WTC11 (cell line): ENCODE measurements around the gene SMYD3. TPM values are rescaled to one million over a fixed set of nuclear protein-coding genes. Genes with fewer than 3 reads are reported as not detected.

ENCODE experiments used
- ATAC-seq: fragments of 200-7000 bp; cut with Tn5 transposase; 2 replicates; pipeline ENCODE4 v1.10.0; 2021; ENCODE audit warnings: mild to moderate bottlenecking, moderate library complexity
- CTCF ChIA-PET: fragments of 300-600 bp; sonication (Branson Sonifier 250); formaldehyde crosslinking; loops from one replicate; lab custom pipeline; 2021; ENCODE audit warnings: antibody characterized with exemption; lab: Charles Lee
- POLR2A ChIA-PET: fragments of 350-600 bp; sonication (Branson Sonifier 250); formaldehyde crosslinking; loops from one replicate; lab custom pipeline; 2021; ENCODE audit warnings: antibody characterized with exemption; lab: Charles Lee
- DNase-seq: peaks from one replicate; pipeline ENCODE4 v3.0.0; 2021; ENCODE audit warnings: low spot score
- H3K27ac Mint-ChIP-seq: 2 replicates; pipeline ENCODE4 v1.8.0; 2021; ENCODE audit warnings: mixed read lengths
- H3K27me3 Mint-ChIP-seq: 2 replicates; pipeline ENCODE4 v1.8.0; 2021; ENCODE audit warnings: low read depth, mild to moderate bottlenecking, moderate library complexity, mixed read lengths
- H3K36me3 Mint-ChIP-seq: 2 replicates; pipeline ENCODE4 v1.8.0; 2021; ENCODE audit warnings: mixed read lengths
- H3K4me1 Mint-ChIP-seq: 2 replicates; pipeline ENCODE4 v1.8.0; 2022; ENCODE audit warnings: mixed read lengths
- H3K4me3 Mint-ChIP-seq: 2 replicates; pipeline ENCODE4 v1.8.0; 2021; ENCODE audit warnings: mild to moderate bottlenecking, moderate library complexity, mixed read lengths
- H3K9me3 Mint-ChIP-seq: 2 replicates; pipeline ENCODE4 v1.8.0; 2021; ENCODE audit warnings: mixed read lengths
- ATF1 ChIP-seq: sonication (generic); formaldehyde crosslinking; IDR thresholded peaks from 2 replicates; pipeline ENCODE4 v1.8.1; 2023; ENCODE audit warnings: mild to moderate bottlenecking, moderate library complexity, missing genetic modification reagents
- ELF4 ChIP-seq: sonication (generic); formaldehyde crosslinking; IDR thresholded peaks from 2 replicates; pipeline ENCODE4 v1.8.1; 2022; ENCODE audit warnings: low read depth, mild to moderate bottlenecking, moderate library complexity, missing genetic modification reagents
- JUN ChIP-seq: sonication (generic); formaldehyde crosslinking; IDR thresholded peaks from 2 replicates; pipeline ENCODE4 v1.8.0; 2023; ENCODE audit warnings: mild to moderate bottlenecking, missing genetic modification reagents
- MXD4 ChIP-seq: fragments of 250-450 bp; sonication (Bioruptor Pico); IDR thresholded peaks from 2 replicates; pipeline ENCODE4 v1.8.0; 2021; ENCODE audit warnings: mild to moderate bottlenecking, moderate library complexity, borderline replicate concordance
- NFE2L1 ChIP-seq: sonication (generic); formaldehyde crosslinking; IDR thresholded peaks from 2 replicates; pipeline ENCODE4 v1.8.1; 2023; ENCODE audit warnings: missing genetic modification reagents
- PRRX2 ChIP-seq: fragments of 250-450 bp; sonication (Bioruptor Pico); IDR thresholded peaks from 2 replicates; pipeline ENCODE4 v1.8.0; 2021; ENCODE audit warnings: mild to moderate bottlenecking
- RELA ChIP-seq: sonication (generic); formaldehyde crosslinking; IDR thresholded peaks from 2 replicates; pipeline ENCODE4 v1.8.1; 2022; ENCODE audit warnings: missing genetic modification reagents, mild to moderate bottlenecking, borderline replicate concordance
- SMAD3 ChIP-seq: sonication (generic); formaldehyde crosslinking; IDR thresholded peaks from 2 replicates; pipeline ENCODE4 v1.8.0; 2022; ENCODE audit warnings: missing genetic modification reagents, mild to moderate bottlenecking, borderline replicate concordance
- SOX15 ChIP-seq: fragments of 250-450 bp; sonication (Bioruptor Pico); IDR thresholded peaks from 2 replicates; pipeline ENCODE4 v1.9.0; 2021; ENCODE audit warnings: mild to moderate bottlenecking
- TCF7 ChIP-seq: sonication (generic); formaldehyde crosslinking; IDR thresholded peaks from 2 replicates; pipeline ENCODE4 v1.8.0; 2022; ENCODE audit warnings: mild to moderate bottlenecking, low read depth, missing genetic modification reagents, moderate library complexity
- TEAD4 ChIP-seq: sonication (generic); formaldehyde crosslinking; IDR thresholded peaks from 2 replicates; pipeline ENCODE4 v1.8.0; 2022; ENCODE audit warnings: mild to moderate bottlenecking, missing genetic modification reagents
- ZBTB21 ChIP-seq: sonication (generic); formaldehyde crosslinking; IDR thresholded peaks from 2 replicates; pipeline ENCODE4 v1.8.1; 2023; ENCODE audit warnings: mild to moderate bottlenecking, missing genetic modification reagents, borderline replicate concordance
- ZNF232 ChIP-seq: sonication (generic); formaldehyde crosslinking; IDR thresholded peaks from 2 replicates; pipeline ENCODE4 v1.8.0; 2022; ENCODE audit warnings: mild to moderate bottlenecking, missing genetic modification reagents
- total RNA-seq: library from RNA; stranded (reverse); gene quantifications from 3 replicates; pipeline ENCODE4 v1.2.3, GENCODE V29; 2021
- TF ChIP-seq, protein P1 (sequence below): sonication (generic); formaldehyde crosslinking; IDR thresholded peaks from 2 replicates; pipeline ENCODE4 v1.8.0; 2022; ENCODE audit warnings: missing genetic modification reagents
- TF ChIP-seq, protein P2 (sequence below): sonication (generic); formaldehyde crosslinking; IDR thresholded peaks from 2 replicates; pipeline ENCODE4 v1.8.1; 2023; ENCODE audit warnings: mild to moderate bottlenecking, missing genetic modification reagents
- TF ChIP-seq, protein P3 (sequence below): sonication (generic); formaldehyde crosslinking; conservative IDR thresholded peaks from 2 replicates; pipeline ENCODE4 v1.8.1; 2022; ENCODE audit warnings: mild to moderate bottlenecking, missing genetic modification reagents
- TF ChIP-seq, protein P4 (sequence below): sonication (generic); formaldehyde crosslinking; IDR thresholded peaks from 2 replicates; pipeline ENCODE4 v1.8.1; 2023; ENCODE audit warnings: mild to moderate bottlenecking, missing genetic modification reagents, borderline replicate concordance
- TF ChIP-seq, protein P5 (sequence below): fragments of 250-450 bp; sonication (Bioruptor Pico); conservative IDR thresholded peaks from 2 replicates; pipeline ENCODE4 v1.9.0; 2021; ENCODE audit warnings: mild to moderate bottlenecking
- TF ChIP-seq, protein P6 (sequence below): sonication (generic); formaldehyde crosslinking; IDR thresholded peaks from 2 replicates; pipeline ENCODE4 v1.8.0; 2022; ENCODE audit warnings: mild to moderate bottlenecking, missing genetic modification reagents
- TF ChIP-seq, protein P7 (sequence below): sonication (generic); formaldehyde crosslinking; IDR thresholded peaks from 2 replicates; pipeline ENCODE4 v1.8.0; 2022; ENCODE audit warnings: mild to moderate bottlenecking, missing genetic modification reagents

Gene SMYD3
- total RNA-seq, 1 experiment from 2014 or later, result 21.4 TPM

DNA sequence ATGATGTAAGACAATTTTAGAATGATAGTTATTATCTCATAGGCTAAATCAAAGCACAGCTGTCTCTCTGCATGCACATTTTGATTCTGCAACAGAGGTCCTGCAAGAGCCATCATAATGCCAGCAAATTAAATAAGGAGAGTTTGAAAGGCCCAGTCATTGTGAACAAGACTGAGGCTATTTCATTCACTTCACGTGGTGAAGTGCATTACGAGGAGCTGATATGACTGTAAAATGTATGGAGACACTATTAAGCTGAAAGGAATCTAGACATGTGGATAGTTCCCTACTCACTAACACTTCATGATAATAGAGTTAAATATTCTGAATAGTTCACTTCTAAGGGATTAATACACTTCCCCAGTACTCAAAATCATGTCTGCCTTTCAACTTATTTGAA is 299.0 kb downstream of the SMYD3 start (continued):
- TF ChIP-seq, protein P1, sequence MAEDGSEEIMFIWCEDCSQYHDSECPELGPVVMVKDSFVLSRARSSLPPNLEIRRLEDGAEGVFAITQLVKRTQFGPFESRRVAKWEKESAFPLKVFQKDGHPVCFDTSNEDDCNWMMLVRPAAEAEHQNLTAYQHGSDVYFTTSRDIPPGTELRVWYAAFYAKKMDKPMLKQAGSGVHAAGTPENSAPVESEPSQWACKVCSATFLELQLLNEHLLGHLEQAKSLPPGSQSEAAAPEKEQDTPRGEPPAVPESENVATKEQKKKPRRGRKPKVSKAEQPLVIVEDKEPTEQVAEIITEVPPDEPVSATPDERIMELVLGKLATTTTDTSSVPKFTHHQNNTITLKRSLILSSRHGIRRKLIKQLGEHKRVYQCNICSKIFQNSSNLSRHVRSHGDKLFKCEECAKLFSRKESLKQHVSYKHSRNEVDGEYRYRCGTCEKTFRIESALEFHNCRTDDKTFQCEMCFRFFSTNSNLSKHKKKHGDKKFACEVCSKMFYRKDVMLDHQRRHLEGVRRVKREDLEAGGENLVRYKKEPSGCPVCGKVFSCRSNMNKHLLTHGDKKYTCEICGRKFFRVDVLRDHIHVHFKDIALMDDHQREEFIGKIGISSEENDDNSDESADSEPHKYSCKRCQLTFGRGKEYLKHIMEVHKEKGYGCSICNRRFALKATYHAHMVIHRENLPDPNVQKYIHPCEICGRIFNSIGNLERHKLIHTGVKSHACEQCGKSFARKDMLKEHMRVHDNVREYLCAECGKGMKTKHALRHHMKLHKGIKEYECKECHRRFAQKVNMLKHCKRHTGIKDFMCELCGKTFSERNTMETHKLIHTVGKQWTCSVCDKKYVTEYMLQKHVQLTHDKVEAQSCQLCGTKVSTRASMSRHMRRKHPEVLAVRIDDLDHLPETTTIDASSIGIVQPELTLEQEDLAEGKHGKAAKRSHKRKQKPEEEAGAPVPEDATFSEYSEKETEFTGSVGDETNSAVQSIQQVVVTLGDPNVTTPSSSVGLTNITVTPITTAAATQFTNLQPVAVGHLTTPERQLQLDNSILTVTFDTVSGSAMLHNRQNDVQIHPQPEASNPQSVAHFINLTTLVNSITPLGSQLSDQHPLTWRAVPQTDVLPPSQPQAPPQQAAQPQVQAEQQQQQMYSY, result no peak
- TF ChIP-seq, protein P2, sequence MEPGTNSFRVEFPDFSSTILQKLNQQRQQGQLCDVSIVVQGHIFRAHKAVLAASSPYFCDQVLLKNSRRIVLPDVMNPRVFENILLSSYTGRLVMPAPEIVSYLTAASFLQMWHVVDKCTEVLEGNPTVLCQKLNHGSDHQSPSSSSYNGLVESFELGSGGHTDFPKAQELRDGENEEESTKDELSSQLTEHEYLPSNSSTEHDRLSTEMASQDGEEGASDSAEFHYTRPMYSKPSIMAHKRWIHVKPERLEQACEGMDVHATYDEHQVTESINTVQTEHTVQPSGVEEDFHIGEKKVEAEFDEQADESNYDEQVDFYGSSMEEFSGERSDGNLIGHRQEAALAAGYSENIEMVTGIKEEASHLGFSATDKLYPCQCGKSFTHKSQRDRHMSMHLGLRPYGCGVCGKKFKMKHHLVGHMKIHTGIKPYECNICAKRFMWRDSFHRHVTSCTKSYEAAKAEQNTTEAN, result no peak
- TF ChIP-seq RELA (CRISPR knock-in tag), result no peak

DNA sequence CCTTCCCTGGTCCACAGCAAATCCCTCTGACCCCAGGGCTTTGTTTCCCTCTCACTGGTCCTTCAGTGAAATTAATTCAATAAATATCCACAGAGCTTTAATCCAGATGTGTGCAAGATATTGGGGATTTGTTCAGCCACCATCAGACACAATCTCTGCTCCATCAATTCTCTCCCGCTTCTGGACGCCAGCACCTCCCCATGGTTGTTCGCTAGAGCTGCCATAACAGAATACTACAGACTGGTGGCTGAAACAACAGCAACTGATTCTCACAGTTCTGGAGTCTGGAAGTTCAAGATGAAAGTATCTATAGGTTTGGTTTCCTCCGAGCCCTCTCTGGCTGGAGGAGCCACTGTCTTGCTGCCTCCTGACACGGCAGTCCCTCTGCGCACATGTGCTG is 303.9 kb downstream of the SMYD3 start:
- peaks cover 6% of the 10 kb centered on the region; the same call in 1 of the 2 replicates for H3K4me1 Mint-ChIP-seq
- TF ChIP-seq PRRX2 (CRISPR knock-in tag), result no peak
- TF ChIP-seq, protein P3, sequence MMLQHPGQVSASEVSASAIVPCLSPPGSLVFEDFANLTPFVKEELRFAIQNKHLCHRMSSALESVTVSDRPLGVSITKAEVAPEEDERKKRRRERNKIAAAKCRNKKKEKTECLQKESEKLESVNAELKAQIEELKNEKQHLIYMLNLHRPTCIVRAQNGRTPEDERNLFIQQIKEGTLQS (CRISPR knock-in tag), result no peak
- TF ChIP-seq, protein P4, sequence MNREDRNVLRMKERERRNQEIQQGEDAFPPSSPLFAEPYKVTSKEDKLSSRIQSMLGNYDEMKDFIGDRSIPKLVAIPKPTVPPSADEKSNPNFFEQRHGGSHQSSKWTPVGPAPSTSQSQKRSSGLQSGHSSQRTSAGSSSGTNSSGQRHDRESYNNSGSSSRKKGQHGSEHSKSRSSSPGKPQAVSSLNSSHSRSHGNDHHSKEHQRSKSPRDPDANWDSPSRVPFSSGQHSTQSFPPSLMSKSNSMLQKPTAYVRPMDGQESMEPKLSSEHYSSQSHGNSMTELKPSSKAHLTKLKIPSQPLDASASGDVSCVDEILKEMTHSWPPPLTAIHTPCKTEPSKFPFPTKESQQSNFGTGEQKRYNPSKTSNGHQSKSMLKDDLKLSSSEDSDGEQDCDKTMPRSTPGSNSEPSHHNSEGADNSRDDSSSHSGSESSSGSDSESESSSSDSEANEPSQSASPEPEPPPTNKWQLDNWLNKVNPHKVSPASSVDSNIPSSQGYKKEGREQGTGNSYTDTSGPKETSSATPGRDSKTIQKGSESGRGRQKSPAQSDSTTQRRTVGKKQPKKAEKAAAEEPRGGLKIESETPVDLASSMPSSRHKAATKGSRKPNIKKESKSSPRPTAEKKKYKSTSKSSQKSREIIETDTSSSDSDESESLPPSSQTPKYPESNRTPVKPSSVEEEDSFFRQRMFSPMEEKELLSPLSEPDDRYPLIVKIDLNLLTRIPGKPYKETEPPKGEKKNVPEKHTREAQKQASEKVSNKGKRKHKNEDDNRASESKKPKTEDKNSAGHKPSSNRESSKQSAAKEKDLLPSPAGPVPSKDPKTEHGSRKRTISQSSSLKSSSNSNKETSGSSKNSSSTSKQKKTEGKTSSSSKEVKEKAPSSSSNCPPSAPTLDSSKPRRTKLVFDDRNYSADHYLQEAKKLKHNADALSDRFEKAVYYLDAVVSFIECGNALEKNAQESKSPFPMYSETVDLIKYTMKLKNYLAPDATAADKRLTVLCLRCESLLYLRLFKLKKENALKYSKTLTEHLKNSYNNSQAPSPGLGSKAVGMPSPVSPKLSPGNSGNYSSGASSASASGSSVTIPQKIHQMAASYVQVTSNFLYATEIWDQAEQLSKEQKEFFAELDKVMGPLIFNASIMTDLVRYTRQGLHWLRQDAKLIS (CRISPR knock-in tag), result no peak
- no peak overlapping the region for H3K4me3 Mint-ChIP-seq
- ChIA-PET CTCF (interaction anchor here (0.8 kb wide), 1 partner anchor 51 kb away, joined by 3 read pairs; no protein-coding TSS in a partner anchor), POLR2A (no interaction called here)
- DNase-seq, result no peak
- ATAC-seq, result peak; percentile 47; the same call in 1 of the 2 replicates
- H3K27ac Mint-ChIP-seq, result no peak overlapping the region
- H3K27me3 Mint-ChIP-seq, result no peaks in the 10 kb centered on the region
- no peaks in the 10 kb centered on the region for H3K9me3 Mint-ChIP-seq
- H3K36me3 Mint-ChIP-seq, result no peaks in the 10 kb centered on the region

DNA sequence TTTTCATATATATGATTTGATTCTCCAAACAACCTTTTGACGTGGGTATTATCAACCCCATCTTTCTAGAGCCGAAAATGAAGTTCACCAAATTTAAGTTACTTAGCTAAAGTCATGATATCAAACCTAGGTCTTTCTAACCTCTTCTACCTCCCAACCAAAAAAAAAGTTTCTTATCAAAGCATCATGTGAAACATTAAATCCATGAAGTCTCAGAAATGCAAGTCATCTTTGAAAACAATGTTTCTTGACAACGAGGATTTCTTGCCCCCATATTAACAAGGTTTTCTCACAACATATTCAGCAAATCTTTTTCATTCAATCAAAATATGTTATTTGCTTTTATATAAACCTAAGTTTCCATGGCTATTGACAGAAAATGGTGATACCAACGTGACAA is 306.3 kb downstream of the SMYD3 start:
- no peak for DNase-seq

DNA sequence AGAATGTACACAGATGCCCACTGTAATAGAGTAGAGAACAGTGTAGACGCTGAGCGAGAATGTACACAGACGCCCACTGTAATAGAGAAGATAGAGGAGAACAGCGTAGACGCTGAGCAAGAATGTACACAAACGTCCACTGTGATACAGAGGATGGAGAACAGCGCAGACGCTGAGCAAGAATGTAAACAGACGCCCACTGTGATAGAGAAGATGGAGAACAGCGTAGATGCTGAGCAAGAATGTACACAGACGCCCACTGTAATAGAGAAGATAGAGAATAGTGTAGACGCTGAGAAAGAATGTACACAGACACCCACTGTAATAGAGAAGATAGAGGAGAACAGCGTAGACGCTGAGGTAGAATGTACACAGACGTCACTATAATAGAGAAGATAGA is 306.9 kb downstream of the SMYD3 start:
- POLR2A ChIA-PET, result no interaction called here
- Mint-ChIP-seq H3K36me3 (no peaks in the 10 kb centered on the region), H3K4me3 (no peak overlapping the region), H3K27ac (no peak overlapping the region), H3K27me3 (no peaks in the 10 kb centered on the region), H3K9me3 (no peaks in the 10 kb centered on the region), H3K4me1 (peaks cover 10% of the 10 kb centered on the region)
- DNase-seq (no peak), ATAC-seq (no peak)
- CTCF ChIA-PET, result no interaction called here
- TF ChIP-seq TCF7 (CRISPR knock-in tag) (no peak), JUN (CRISPR knock-in tag) (no peak), MXD4 (CRISPR knock-in tag) (no peak), ZBTB21 (no peak), ELF4 (no peak), TEAD4 (CRISPR knock-in tag) (no peak)
- TF ChIP-seq, protein P5, sequence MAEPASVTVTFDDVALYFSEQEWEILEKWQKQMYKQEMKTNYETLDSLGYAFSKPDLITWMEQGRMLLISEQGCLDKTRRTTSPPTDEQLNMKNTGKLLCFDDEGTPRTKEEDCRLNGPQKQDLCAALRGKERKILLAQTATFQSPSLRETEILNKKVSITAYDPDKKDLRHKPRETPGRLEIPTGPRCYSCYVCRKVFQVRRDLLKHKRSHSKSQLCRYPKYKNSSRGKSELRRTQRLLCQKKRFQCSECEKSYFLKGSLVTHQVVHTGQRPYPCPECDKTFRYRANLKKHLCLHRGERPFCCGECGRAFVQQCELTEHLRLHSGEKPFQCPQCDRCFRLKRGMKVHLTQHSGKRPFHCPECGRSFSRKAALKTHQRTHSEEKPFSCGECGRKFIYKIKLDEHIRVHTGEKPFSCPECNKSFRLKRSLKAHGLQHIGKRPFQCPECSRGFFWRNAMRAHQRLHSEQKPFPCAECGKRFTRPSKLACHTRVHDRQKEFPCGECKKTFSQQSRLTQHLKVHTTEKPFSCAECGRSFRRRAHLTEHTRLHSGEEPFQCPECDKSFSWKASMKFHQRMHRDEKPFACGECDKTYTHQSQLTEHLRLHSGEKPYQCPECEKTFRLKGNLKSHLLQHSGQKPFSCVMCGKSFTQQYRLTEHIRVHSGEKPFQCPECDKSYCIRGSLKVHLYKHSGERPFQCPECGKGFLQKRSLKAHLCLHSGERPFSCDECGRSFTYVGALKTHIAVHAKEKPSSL (CRISPR knock-in tag), result no peak
- TF ChIP-seq, protein P6, sequence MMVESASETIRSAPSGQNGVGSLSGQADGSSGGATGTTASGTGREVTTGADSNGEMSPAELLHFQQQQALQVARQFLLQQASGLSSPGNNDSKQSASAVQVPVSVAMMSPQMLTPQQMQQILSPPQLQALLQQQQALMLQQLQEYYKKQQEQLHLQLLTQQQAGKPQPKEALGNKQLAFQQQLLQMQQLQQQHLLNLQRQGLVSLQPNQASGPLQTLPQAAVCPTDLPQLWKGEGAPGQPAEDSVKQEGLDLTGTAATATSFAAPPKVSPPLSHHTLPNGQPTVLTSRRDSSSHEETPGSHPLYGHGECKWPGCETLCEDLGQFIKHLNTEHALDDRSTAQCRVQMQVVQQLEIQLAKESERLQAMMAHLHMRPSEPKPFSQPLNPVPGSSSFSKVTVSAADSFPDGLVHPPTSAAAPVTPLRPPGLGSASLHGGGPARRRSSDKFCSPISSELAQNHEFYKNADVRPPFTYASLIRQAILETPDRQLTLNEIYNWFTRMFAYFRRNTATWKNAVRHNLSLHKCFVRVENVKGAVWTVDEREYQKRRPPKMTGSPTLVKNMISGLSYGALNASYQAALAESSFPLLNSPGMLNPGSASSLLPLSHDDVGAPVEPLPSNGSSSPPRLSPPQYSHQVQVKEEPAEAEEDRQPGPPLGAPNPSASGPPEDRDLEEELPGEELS (CRISPR knock-in tag), result no peak

More for the DNA sequence above, 306.3 kb downstream of the SMYD3 start:
- Mint-ChIP-seq H3K4me3 (no peak overlapping the region), H3K27me3 (no peaks in the 10 kb centered on the region), H3K27ac (no peak overlapping the region), H3K36me3 (no peaks in the 10 kb centered on the region), H3K9me3 (no peaks in the 10 kb centered on the region), H3K4me1 (peaks cover 10% of the 10 kb centered on the region)
- ATAC-seq, result no peak
- ChIA-PET CTCF (no interaction called here), POLR2A (no interaction called here)
- TF ChIP-seq ZBTB21 (no peak), SOX15 (CRISPR knock-in tag) (no peak), ZNF232 (no peak), ATF1 (CRISPR knock-in tag) (no peak), ELF4 (no peak), NFE2L1 (CRISPR knock-in tag) (no peak), SMAD3 (CRISPR knock-in tag) (no peak)
- TF ChIP-seq, protein P7, sequence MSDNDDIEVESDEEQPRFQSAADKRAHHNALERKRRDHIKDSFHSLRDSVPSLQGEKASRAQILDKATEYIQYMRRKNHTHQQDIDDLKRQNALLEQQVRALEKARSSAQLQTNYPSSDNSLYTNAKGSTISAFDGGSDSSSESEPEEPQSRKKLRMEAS, result no peak
